Measurements from ENCODE around the gene SRGAP2C.
"Not testable (repeated sequence)": the region's sequence is repeated elsewhere in the genome, so short reads cannot be mapped to it uniquely, and the experiment has no call there.

SRGAP2C gene

DNA sequence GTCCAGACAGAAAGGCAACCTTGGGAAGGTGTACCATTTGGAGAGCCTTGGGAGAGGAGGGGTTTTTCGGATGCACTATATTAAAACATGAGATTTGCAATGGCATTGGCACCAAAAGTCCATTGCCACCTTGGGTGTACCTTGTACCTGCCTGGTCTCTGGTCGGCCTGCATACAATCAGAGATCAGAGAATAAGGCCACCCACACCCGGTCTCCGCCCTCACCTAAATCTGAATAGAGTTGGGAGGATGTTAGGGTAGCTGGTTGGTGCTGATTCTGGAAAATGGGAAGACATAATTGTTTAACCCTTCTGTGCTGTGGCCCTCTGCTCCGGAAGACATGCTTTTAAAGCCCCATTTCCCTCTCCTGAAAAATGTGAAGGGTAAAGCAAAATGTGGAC lies 3.1 kb downstream of the SRGAP2C start:
- not testable (repeated sequence) for DNase-seq

DNA sequence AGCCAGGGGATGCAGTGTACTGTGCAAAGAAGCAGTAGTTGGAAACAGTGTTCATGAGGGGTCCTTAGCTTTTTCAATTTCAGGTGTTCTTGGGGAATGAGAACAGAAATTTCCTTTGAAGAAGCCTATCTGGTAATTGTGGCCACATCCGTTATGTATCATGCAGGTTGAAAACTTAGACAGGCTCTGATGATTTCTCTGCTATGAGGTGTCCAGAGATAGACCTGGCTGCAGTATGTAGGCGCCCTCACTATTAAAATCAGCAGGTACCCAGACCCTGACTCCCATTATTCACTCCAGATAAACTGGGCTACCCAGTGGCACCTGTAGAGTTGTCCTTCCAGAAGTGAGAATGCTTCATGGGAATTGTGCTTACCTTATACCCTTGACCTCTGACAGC lies 7.7 kb downstream of the SRGAP2C start:
- not testable (repeated sequence) for DNase-seq

DNA sequence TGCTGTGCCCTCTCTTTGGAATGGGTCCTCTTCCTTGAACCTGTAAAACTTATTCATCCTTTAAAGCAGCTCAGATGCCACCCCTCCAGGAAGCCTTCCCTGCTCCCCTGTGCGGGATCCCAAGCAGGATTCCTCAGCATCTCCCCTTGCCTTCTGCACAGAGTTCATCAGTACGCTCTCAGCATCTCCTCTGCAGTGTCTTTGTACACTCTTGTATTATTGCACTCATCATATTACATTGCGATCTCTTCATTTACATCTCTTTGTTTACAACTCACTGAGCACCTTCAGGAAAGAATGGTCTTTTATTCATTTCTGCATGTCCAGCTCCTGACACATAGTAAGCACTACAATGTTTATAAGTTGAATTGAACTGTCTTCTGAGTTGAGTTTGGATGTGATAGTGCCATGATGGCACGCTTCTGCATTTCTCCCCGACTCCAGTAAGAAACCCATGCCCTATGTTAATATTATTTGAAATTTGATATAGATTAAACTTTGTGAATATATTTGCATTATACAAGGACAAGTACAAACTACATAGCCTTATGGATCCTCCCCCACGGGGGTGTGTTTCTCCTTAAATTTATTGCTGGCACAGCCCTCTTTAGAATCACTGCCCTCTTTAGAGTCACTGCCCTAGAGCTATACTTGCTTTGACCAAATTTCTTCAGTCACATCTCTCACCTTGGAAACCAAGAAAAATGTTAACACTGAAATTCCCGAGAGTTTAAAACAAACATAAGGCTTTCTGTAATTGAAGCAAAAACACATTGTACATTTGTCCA lies 12.5 kb downstream of the SRGAP2C start:
- not testable (repeated sequence) for DNase-seq

DNA sequence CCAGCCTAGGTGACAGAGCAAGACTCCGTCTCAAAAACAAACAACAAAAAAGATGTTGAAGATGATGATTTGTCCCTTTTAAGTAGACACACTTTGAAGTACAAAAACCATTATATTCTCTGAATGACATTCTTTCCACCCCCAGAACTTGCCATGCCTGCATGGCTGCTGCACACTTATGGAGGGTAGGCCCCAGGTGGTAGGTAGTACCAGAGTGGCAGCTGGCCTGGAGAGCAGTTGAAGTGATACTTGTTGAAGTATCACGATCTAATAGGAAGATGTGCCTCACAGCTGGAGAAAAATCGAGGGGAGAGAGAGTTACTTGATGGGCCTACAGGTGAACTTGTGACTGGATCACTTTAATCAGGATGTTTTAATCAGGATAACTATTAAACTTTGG lies 15.0 kb downstream of the SRGAP2C start:
- DNase-seq = not testable (repeated sequence)

DNA sequence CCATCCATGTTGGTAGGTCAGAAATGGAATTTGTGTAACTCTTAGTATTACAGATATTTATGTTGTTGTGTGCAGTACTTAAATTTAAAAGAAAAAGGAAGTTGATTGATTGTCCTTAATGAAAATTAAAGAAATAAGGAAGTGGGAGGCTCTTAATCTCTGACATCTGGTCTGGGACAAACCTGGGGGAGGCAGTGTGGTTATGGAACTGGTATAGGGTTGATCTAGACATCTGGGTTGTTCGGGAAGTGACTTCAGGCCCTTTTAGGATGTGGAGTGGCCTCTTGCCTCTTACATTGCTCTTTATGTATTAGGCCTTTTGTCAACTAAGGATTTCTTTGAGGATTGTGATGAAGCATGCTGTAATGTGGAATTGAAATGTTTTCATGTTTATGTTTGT lies 15.5 kb downstream of the SRGAP2C start:
- DNase-seq = not testable (repeated sequence)

DNA sequence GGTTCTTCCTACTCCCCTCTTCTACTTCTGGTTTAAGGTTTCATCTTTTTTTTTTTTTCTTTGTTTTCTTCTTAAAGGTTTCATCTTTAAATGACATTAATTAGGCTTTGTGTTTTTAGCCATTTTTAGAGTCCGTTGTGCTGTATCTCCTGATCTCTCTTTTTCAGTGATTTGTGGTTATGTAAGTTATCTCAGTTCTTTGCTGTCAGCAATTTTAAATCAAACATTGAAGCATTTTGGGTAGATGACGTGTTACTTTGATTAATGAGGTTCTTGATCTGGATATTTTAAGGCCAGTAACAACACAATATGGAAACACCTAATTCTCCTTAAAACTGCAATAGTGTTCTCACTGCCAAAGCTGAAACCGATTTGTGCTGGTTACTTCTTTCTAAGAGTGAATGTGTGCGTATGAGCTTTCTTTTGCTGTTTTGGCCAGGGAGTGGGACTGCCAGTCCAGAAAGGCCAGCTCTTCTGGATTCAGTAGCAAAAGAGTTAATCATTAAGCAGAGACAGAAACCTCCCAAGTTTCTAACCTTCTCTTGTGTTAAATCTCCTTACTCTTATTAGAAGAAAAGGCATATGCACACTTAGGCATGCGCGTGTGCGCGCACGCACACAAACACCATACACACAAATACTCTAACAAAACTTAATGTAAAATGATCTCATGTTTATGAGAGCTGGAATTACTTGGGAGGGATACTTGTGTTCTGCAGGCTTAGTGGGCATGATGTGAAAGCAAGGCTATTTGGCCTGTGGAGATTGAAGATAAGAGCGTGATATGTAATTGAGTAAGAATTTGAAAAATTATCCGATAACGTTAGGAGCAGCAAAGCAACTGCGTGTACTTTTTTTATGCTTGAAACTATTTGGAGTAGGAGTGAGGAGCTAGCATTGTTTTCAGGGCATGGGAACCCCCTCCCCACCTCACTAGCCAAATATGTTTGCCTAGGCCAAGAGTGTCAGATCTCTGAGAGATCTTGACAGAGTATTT lies 16.5 kb downstream of the SRGAP2C start:
- DNase-seq = not testable (repeated sequence)

DNA sequence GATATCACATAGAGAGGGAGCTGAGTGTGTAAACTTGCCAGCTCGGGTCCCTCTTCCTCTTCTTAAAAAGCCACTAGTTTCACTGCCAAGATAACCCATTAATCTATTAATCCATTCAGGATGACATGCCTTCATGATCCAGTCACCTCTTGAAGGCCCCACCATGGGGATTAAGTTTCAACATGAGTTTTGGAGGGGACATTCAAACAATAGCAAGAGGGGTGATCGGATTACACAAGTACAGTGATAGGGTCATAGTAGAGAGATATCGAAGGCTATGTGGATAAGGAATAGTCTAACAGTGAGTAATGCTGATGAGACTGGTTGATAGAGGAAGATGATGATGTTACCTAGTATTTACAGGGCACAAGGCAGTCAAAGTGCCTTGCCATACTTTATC lies 18.2 kb downstream of the SRGAP2C start:
- not testable (repeated sequence) for DNase-seq

DNA sequence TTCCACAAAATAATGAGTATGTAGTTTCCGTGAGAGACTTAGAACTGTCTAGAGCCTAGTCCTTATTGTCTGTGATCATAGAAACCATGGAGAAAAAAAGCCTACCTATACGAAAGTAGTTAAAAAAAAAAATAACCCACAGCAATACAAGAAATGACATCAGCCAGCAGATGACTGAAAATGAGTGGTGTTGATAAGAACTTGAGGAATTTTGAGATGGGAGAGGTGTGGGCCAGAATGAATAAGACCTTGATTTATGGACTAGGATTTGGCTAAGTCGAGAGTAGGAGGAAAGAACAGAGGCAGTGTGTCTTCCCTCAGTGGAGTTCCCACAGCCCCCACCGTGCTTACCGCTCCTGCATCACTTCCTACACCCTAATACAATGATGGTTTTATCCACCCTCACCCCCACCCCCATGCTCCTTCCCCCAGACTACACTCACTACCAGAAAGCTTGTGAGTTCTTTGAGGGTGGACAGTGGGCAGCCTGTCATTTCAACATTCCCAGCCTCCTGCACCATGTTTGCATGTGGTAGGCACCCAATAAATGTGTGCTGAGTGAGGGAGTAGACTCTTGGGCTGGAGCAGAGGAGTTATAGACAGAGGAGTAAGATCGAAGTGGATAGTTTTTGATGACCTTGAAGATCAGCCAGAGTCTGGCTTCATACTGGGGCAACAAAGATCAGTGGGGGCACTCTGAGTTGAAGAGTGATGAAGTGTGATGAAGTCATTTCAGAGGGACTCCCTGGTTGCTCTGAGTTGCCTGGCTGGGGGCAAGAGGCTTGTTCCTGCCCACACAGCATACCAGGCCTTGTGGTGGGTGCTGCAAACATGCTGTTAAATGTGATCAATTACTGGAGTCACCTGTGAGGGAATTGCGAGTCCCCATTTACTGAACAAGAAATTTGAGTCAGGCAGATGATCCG lies 21.3 kb downstream of the SRGAP2C start:
- not testable (repeated sequence) for DNase-seq

DNA sequence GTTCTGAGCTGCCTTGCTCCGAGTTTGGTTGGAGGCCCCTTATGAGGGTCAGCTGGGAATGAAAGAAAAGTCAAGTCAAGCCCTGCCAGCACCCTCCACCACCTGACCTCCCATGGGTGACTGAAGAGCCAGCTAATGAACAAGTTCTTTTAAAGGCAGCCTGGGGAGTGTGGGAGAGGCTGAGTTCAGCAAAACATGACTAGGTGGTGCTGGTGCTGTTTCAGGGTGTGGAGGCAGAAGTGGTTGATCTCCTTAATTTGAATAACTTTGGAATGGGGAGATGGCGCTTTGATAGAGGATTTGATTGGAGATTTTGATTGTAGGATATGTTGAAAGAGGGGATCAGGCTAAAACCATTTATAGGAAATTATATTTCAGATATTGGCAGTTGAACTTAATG lies 22.6 kb downstream of the SRGAP2C start:
- not testable (repeated sequence) for DNase-seq

DNA sequence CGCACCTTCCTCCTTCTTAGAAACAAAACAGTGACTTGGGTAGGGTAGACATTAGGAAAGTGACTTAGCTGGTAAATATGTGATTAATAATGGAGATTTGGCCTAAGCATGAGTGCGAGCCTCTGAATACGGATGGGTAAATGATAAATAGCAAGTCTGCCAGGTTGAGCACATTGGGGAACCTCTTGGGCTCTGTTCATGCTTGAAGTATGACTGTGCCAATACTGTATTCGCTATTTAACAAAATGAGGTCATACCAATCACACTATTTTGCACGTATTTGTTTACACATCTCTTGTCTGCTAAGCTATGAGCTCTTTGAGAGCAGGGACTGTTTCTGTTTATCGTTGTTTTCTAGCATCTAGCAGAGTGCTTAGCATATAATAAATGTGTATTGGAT lies 23.6 kb downstream of the SRGAP2C start:
- not testable (repeated sequence) for DNase-seq

DNA sequence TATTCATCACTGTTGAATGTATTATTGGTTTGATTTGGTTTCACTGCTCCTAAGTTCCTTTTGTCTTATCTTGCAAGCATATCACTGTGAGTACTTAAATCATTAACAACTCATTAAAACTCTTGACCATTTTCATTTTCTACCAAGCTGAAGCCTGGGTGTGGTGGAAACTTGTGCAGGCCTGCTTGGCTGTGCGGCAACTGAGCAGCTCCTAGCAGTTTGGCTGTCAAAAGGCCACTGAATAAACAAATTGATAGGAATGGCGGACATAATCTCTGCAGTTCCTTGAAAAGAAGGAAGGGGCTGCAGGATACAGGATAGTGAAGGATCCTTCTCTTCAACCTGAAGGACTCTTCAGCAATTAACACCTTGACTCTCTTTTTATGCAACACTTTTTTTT lies 26.0 kb downstream of the SRGAP2C start:
- DNase-seq = not testable (repeated sequence)

DNA sequence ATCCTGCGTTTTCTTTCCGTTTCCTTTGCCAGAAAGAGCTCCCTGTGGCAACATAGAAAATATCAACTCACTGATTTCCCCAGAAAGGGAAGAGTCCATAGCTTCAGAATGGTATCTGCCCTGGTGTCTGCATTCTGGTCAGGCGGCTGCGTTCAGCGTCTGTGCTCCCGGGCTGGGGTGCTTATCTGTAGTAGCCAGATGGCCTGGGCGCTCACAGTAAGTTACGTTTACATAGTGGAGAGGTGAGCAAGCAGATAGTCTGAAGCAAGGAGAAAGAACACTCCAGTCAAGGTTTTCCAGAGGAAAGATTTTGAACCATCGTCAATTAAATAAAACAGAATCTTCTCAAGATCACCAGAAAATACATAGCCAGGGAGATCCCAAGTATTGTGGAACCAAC lies 28.7 kb downstream of the SRGAP2C start:
- not testable (repeated sequence) for DNase-seq

DNA sequence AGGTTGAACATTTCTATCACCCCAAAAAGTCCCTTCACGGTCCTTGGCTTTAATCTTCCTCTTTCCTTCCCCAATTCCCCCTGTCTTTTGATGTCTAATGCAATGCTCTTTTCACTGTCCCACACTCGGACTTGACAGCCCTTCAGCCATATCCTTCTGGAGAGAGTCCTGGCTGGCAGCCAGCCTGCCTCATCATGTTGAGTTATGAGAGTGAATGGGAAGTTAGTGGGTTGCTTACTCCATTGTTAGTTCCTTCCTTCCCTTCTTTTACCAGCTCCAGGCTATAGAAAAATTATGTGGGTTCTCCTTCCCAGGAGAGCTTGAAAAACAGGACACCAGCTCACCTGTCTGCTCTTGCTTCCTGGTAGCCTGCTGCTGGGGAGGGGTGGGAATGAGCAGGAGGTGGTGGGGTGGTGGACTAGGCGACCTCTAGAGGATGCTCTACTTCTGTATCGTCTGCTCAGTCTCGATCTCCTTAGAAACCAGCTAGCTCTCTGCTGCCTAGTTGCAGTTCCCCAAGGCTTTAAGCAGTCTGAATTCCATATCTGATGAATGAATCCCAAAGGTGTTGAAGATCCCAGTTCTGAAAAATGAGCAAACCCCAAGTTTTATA lies 29.9 kb downstream of the SRGAP2C start:
- DNase-seq = not testable (repeated sequence)

DNA sequence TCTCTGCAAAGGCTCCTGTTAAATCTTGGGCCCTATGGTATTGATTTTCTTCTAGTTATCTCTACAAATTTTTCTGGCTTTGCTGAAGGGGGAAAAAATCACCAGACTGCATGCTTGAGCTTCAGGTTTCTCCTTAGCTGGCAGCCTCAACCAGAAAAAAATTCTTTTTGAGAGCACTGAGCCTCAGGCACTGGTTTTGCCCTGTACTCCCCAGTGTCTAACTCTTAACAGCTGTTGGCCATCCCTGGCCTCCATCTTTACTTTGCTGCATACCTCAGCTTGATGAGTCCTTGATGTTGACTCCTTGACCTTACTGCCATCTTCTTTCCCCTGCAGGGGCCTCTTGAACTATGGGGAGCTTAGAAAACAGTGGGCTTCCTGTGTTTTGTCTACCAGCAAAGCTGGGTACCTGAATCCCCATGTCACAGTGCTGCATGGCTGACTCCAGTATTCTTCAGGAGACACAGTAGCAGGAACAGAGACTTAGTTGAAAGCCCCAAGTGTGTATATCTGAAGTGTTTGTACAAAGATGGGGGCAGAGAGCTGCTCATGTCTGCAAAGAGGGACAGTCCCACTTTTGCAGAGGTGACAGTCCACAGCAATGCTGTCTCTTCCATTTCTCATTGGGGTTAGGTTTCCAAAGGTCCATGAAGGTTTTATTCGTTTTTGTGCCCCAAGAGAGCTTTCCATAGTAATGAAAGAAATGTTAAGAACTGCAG lies 31.1 kb downstream of the SRGAP2C start:
- DNase-seq = not testable (repeated sequence)

DNA sequence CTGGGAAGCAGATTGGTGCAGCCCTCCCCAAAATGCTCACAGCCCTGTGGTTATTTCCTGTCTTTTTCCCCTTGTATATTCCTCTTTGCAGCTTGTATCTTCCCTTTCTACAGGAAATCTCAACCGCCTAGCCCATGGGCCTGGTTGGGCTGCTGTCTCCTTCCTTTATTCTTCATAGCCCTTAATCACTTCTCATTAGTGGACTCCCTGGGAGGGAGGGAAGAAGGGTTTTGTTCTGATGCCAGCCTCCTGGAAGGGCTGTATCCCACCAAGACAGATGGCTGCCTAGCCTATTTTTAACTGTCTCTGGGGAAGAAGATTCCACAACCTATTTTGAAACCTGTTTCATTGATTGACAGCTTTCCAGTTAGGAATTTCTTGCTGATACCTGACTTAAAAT lies 31.9 kb downstream of the SRGAP2C start:
- not testable (repeated sequence) for DNase-seq

DNA sequence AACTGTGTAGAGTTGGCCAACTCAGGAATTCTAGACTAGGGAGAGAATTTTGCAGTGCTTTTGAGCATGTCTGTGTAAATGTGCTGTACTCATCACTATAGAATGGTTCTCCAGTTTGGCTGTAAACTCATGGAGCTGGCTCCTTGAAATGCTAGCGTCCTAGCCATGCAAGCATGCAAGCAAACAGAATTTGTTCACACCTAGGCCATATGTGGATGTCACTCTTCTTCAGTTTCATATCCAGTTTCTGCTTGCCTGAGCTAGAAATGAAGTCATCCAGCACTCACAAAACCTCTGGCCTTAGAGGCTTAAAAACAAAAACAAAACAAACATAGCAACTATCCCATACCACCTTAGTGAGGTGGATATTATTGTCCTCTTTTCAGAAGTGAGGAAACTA lies 37.0 kb downstream of the SRGAP2C start:
- not testable (repeated sequence) for DNase-seq

DNA sequence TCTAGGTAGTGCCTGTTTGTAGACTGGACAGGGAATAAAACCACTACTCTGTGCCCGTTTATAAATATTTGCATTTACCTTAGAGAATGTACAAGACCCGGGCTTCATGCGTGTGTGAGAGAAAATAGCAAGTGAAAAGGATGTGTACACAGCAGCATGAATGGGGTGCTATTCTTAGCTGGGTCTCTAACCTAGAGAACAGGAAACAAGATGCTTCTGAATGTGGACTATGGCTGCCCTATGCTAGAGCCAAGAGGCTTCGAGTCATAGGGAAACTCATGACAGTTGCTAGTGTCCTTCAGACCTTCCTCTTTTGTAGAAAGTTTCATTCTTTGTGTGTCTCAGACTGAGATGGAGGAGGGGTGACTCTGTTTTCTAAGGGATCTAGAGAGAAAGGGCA lies 39.9 kb downstream of the SRGAP2C start:
- not testable (repeated sequence) for DNase-seq

DNA sequence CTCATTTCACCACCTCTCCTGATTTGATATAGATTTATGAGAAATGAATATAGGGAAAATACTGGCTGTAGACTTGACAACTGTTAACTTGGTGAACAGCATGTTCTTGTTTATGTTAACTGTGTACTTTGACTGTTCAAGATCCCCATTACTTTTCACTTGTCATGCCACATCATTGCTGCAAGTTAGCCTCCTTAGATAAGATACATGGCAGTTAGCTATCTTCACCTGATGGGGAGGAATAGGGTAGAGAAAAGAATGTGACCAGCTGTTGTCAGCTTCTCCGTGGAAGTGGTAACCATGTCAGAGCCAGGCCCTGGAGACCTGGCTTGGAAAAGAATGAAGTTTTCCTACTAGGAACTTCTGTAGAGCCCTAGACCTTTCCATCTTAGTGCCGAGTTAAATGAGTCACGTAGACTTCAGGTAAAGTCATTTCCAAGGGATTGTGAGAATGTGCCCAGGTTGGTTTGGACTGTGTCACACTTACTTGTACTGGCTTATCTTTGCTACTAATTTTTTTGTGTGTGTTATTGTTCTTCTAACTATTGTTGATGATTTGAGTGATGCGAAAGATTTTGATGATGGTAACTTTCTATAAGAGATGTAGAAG lies 41.6 kb downstream of the SRGAP2C start:
- DNase-seq = not testable (repeated sequence)

DNA sequence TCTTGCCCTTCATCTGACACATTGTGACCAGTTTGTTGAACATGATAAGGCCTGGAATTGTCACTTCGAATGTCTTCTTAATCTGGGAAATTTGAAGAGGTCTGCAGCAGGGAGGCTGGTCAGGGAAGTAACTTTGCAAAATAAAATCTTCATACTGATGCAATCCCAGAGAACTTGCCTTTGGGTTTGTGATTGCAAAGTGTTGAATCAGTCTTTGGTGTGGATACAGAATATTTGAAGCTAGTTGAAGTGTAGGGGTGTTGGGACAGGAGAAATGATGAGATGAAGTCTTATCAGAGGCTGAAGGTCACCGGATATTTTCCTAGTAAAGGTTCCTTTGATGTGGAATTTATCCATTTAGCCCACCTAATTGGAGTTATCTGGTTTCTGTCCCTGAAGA lies 42.1 kb downstream of the SRGAP2C start:
- DNase-seq = not testable (repeated sequence)

DNA sequence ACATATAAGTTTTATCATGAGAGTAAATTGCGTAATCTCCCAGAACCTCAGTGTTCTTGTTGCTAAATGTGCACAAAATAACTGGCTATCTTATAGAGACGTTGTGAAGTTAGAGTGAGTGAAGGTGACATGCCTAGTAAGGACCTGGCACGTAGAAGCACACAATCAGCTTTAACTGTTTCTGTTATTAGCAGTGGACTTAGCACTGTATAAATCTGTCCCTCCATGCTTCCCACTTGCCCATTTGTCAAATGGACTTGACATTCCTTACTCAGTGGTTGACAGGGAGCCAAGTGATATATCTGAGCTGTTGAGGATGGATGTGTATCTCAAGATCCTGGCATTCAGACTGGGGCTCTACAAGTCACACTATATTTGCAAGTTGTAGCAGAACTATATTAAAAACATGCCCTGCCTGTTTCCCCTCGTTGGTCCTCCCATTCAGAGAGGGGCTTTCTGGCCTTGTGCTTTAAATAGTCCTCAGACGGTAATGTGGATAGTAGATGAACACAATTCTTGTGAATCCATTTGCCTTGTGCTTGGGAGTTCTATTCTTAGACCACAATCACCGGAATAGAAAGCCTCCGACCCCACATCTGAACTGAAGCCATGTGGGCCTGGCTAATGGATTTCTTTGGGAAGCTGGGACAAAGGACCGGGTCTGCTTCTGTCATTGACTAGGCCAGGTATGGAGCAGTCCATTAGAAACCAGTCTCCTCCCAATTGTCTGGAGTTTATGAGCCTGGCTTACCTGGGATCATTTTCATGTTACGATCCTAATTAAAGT lies 43.0 kb downstream of the SRGAP2C start:
- DNase-seq = not testable (repeated sequence)
